Inferior parietal cortex (tissue), 1 donor: ENCODE measurements around the gene RABL2A.
"Not testable (repeated sequence)": the region's sequence is repeated elsewhere in the genome, so short reads cannot be mapped to it uniquely, and the experiment has no call there.

Experiments
- DNase-seq: peaks from one replicate; pipeline ENCODE4 v3.0.0-alpha.2; 2016; ENCODE audit errors: extremely low spot score

RABL2A gene

DNA sequence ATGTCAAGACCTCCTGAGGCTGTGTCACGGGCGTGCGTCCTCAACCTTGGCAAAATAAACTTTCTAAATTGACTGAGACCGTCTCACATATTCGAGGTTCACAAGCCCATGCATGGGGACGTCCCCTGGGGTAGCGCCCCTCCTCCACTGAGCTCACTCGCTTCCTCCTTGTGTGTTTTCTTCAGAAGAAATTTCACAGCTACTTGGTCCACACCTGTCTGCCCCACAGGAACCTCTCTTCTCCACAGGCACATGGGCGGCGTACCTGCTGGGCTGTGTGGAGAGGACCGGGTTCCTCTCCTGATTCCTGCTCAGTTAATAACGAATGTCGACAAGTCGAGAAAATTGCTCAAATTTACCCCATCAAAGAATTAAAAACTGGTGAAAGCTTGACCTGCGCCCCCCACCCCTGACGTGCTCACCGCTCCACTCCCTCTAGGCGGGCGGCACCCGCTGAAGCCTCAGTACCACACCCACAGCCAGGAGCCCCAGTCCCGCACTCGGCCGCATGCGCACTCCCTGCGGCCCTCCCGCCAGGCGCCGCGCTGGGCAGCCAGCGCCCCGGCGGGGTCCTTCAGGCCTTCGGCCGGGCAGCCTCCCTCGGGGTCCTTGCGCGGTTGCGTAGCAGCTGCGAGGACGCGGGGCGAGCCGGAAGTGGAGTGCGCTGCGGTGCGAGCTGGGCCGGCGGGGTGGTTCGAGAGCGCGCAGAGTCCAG is at the start of gene RABL2A:
TSS of gene RABL2A (plus strand) at position 651 of the 715 bp plus-strand sequence. CDS start 1,341 bp downstream, outside the sequence.
- DNase-seq, result peak; percentile 66

GRCh38 chr2:113578508-113578907 is 48.6 kb upstream of the RABL2A start:
- not testable (repeated sequence) for DNase-seq

DNA sequence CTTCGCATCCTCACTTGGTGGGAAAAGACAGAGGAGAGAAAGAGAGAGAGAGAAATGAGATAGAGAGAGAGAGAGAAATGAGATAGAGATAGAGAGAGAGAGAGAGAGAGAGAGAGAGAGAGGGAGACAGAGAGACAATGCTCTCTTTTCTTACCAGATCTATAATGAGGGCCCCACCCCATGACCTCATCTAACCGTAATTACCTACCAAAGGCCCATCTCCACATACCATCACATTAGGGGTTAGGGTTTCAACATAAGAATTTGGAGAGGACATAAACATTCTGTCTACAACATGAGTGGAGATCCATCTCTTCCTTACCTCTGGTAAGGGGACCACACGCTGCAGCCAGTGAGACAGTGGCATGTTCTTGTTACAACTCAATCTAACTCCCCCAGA is 44.6 kb upstream of the RABL2A start:
- not testable (repeated sequence) for DNase-seq

GRCh38 chr2:113583521-113584225 is 43.4 kb upstream of the RABL2A start:
- DNase-seq, result peak; percentile 75

- not testable (repeated sequence) for DNase-seq
Measured at GRCh38 chr2:113584311-113585092, 42.6 kb upstream of the RABL2A start.

GRCh38 chr2:113587201-113587600 is 39.9 kb upstream of the RABL2A start:
- DNase-seq, result peak; percentile 29

- not testable (repeated sequence) for DNase-seq
Measured at GRCh38 chr2:113589591-113589990, 37.5 kb upstream of the RABL2A start.

GRCh38 chr2:113591926-113592325 is 35.1 kb upstream of the RABL2A start:
- not testable (repeated sequence) for DNase-seq

DNA sequence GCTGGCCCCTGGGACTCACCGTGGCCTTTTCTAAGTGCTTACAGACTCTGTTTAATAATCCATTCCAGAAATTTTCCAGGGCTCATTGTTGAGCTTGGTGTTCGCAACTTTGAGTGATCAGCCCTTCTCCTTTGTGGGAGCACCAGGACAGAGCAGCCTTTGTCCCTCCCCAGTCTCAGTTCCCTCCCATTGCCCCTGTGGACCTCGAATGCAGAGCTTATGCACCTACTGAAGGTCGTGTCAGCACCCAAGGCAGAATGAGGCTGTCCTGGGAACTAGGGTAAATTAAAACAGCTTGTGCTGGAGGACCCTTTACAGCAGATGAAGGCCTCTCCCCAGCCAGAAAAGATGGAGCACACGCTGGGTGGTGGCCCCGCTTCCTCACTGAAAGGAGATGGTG is 33.8 kb upstream of the RABL2A start:
- DNase-seq, result not testable (repeated sequence)

DNA sequence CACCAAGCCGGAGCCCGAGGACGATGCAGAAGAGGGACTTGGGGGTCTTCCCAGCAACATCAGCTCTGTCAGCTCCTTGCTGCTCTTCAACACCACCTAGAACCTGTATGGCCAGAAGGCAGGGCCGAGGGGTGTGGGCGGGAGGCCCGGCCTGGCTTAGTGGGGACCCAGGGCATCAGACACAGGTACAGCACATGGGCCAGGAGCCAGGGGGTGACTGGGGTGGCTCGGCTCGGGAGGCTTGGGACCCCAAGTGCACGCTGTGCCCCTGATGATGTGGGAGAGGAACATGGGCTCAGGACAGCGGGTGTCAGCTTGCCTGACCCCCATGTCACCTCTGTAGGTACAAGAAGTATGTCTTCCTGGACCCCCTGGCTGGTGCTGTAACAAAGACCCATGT is 31.3 kb upstream of the RABL2A start:
- not testable (repeated sequence) for DNase-seq

DNA sequence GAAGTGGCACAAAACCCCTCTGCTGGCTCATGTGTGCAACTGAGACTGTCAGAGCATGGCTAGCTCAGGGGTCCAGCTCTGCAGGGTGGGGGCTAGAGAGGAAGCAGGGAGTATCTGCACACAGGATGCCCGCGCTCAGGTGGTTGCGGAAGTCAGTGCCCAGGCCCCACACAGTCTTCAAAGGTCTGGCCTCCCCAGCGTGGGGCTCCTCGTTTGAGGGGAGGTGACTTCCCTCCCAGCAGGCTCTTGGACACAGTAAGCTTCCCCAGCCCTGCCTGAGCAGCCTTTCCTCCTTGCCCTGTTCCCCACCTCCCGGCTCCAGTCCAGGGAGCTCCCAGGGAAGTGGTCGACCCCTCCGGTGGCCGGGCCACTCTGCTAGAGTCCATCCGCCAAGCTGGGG is 29.9 kb upstream of the RABL2A start:
- not testable (repeated sequence) for DNase-seq

DNA sequence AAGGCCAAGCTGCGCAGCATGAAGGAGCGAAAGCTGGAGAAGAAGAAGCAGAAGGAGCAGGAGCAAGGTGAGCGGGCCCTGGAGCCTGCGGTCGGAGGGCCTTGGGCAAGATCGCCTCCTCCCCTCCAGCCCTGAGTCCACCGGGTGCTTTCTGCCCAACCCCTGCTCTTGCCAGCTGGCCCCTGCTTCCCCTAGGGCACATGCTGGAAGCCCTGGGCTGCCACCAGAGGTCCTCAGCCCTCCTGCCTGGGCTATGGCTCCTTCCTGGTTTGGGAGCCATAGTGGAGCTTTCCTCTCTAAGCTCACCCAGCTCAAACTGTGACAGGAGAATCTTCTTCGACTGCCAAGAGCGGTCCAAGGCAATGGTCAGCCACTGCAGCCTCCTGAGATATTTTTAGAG is 29.5 kb upstream of the RABL2A start:
- not testable (repeated sequence) for DNase-seq

DNA sequence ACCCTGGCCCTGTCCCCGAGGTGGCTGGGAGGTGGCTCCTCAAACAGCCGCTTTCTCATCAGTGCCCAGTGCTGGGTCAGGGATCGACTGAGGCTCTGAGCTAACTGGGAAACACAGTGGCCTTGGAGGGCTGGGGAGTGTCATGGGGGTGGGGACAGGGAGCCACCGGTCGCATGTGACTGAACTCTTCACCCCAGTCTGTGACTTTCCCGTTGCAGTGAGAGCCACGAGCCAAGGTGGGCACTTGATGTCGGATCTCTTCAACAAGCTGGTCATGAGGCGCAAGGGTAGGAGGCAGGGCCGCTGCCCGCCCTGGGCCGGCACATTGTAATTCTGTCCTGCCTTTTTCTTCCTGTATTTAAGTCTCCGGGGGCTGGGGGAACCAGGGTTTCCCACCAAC is 28.9 kb upstream of the RABL2A start:
- not testable (repeated sequence) for DNase-seq

DNA sequence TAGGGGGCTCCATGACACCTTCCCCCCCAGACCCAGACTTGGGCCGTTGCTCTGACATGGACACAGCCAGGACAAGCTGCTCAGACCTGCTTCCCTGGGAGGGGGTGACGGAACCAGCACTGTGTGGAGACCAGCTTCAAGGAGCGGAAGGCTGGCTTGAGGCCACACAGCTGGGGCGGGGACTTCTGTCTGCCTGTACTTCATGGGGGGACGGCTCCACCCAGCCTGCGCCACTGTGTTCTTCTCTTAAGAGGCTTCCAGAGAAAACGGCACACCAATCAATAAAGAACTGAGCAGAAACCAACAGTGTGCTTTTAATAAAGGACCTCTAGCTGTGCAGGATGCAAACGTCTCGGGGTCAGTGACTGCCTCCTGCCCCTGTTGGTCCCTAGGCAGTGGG is 28.3 kb upstream of the RABL2A start:
- not testable (repeated sequence) for DNase-seq

DNA sequence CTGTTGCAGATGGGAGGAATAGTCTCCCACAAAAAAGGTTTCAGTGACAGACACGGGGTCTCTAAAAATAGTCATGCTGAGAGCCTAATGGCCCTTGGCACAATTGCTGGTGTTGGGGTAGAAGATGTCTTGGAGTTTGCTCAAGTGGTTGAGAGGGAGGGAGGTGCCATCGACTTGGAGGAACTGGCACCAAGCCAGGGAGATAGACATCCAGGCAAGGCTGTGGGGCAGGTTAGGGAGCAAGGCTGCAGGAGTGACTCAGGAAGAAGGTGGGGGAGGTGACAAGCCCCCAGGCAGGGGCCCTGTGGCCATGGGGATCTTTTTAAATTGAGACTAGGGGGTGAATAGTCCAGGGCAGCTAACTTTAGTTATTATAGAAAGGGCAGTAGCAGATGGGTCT is 27.9 kb upstream of the RABL2A start:
- not testable (repeated sequence) for DNase-seq

GRCh38 chr2:113602040-113602769 is 24.9 kb upstream of the RABL2A start:
- DNase-seq, result peak; percentile 20

GRCh38 chr2:113602869-113603466 is 24.1 kb upstream of the RABL2A start:
- no peak for DNase-seq

- peak; percentile 79 for DNase-seq
Measured at GRCh38 chr2:113603467-113604084, 23.5 kb upstream of the RABL2A start.

- peak; percentile 93 for DNase-seq
Measured at GRCh38 chr2:113604085-113604477, 23.0 kb upstream of the RABL2A start.

GRCh38 chr2:113604661-113605060 is 22.4 kb upstream of the RABL2A start:
- DNase-seq, result not testable (repeated sequence)

DNA sequence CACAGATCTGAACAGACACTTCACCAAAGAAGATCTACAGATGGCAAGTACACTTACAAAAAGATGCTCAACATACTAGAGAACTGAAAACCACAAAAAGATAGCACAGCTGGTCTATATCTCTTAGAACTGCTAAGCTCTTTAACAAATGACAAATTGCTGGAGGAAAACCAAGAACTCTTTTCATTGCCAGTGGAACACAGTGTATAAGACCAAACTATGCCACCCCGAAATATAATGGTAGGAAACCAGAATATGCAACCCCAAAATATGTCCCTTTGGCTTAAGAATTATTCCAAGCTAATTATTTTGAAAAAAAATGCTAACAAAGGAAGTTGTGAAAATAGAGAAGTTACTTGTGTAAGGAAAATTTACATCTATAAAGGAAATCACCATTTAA is 21.0 kb upstream of the RABL2A start:
- not testable (repeated sequence) for DNase-seq
